NT2/D1 (cell line): ENCODE results near the gene CYB561D1.

Experiments used
- SUZ12 ChIP-seq: IDR thresholded peaks from 2 replicates; pipeline ENCODE4 v1.6.1; 2011; ENCODE audit not compliant: insufficient read length, insufficient read depth; ENCODE audit errors: extremely low read depth
- YY1 ChIP-seq: IDR thresholded peaks from 2 replicates; pipeline ENCODE4 v1.6.1; 2011; ENCODE audit not compliant: insufficient read length, insufficient read depth
- ZNF274 ChIP-seq: IDR thresholded peaks from 2 replicates; pipeline ENCODE4 v1.6.1; 2011; ENCODE audit warnings: mild to moderate bottlenecking, low read depth, low read length

- TF ChIP-seq ZNF274 = no peak
- TF ChIP-seq YY1 = no peak
- no peak for TF ChIP-seq SUZ12
These were observed 1.1 kb upstream of the CYB561D1 start for GRCh38 chr1:109492779-109493178.
